Bone marrow (tissue), 2 donors: Measurements from ENCODE around the gene ACAA2.
"Not testable (repeated sequence)": the region's sequence is repeated elsewhere in the genome, so short reads cannot be mapped to it uniquely, and the experiment has no call there.

Experiments
- DNase-seq, 2 donors: peaks; one replicate each; lab custom pipeline; 2025; lab: John Stamatoyannopoulos, UW

Gene ACAA2

DNA sequence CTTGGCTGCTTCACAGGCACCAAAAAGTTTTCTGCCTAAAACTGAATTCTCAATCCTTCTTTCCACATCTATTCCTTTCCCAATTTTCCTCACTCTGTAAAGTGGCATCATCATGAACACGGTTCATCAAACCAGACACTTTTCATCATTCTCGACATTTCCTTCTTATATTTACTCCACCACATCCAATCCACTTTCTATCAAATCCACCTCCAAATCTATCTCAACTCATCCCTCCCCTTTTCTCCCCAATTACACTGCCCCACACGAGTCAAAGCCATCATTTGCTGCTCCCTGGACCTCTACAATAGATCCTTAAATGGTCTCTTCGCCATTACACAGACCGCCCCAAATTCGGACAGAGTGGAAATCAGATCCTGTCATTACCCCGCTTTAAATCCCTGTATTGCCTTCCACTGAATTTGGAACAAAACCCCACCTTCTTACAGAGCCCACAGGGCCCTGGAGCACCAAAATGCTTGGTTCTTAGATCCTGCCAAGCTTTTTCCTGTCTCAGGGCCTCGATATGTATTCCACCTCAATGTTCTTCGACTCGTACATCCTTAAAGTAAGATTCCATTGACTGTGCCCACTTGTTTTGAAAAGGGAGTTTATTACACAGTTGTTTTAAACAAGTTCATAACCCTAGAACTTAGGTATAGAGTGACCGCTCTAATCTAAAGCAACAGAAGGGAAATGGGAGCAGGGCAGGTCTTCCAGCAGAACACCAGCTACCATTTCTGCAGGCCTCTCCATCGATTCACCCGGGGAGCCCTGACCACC lies 856 bp downstream of the ACAA2 start:
- DNase-seq, result no peak

DNA sequence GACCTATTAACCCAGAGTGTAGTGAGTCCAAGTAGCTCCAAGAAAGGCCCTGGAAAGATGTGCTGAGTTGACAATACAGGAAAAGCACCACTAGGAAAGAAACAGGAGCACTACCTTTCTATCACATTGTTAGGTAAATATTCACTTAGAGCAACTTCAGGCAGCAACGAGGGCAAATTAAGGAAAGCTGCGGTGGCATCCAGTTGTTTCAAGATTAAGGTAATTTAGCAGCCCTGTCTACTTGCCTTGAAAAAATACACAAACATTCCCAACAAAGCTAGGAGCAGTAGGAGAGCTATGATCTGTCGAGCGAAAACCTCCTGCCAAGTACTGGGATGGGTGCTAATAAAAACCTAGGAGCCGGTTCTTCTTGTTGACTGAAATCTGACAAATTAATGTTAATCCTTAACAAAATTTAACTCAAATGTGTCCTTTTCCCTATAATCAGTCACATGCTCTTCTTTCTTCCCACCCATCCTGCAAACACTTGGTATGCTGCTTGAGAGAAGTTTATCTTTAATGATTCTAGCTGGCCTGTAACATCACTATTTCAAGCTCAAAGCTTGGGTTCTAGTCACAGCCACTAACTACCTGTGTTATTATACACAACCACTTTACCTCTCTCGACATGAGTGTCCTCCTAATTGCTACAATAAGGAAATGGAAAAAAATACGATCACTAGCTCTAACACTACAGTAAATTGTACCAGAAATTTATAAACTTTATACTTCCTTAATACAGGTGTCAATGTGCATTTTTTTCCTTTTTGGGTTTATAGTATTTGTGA lies 2.0 kb downstream of the ACAA2 start:
- DNase-seq, result no peak

DNA sequence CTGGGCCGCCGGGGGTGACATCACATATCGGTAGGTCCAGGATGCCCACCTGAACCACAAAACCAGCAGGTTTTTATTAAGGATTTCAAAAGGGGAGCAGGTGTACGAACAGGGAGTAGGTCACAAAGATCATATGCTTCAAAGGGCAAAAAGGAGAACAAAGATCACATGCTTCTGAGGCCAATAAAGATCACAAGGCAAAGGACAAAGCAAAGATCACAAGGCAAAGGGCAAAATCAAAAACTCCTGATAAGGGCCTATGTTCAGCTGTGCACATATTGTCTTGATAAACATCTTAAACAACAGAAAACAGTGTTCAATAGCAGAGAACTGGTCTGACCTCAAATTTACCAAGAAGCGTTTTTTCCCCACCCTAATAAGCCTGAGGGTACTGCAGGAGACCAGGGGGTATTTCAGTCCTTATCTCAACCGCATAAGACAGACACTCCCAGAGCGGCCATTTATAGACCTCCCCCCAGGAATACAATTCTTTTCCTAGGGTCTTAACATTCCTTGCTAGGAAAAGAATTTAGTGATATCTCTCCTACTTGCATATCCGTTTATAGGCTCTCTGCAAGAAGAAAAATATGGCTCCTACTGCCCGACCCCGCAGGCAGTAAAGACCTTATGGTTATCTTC lies 4.7 kb downstream of the ACAA2 start:
- not testable (repeated sequence) for DNase-seq

GRCh38 chr18:49804096-49804495 lies 9.2 kb downstream of the ACAA2 start:
- no peak for DNase-seq

DNA sequence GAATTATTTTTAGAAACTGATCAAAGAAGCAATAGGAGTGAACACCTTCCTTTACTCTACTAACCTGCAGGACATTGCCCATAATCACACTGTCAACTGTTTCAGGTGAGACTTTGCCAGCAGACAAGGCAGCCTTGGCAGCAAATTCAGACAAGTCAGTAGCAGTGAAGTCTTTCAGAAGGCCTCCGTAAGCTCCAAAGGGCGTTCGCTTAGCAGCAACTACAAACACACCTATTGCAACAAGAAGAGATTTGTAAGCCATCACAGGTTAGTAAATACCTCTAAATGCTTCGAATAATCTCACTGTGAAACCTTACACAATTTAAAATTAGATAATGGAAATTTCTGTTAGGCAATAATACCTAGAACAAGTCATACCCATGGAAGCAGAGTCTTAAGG lies 10.7 kb downstream of the ACAA2 start:
- DNase-seq, result no peak

DNA sequence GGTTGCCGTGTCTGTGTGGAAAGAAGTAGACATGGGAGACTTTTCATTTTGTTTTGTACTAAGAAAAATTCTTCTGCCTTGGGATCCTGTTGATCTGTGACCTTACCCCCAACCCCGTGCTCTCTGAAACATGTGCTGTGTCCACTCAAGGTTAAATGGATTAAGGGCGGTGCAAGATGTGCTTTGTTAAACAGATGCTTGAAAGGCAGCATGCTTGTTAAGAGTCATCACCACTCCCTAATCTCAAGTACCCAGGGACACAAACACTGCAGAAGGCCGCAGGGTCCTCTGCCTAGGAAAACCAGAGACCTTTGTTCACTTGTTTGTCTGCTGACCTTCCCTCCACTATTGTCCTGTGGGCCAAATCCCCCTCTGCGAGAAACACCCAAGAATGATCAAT lies 12.8 kb downstream of the ACAA2 start:
- DNase-seq, result not testable (repeated sequence)

DNA sequence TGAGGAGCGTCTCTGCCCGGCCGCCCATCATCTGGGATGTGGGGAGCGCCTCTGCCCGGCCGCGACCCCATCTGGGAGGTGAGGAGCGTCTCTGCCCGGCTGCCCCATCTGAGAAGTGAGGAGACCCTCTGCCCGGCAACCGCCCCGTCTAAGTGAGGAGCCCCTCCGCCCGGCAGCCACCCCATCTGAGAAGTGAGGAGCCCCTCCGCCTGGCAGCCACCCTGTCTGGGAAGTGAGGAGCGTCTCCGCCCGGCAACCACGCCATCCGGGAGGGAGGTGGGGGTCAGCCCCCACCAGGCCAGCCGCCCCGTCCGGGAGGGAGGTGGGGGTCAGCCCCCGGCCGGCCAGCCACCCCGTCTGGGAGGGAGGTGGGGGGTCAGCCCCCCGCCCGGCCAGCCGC lies 13.5 kb downstream of the ACAA2 start:
- not testable (repeated sequence) for DNase-seq

- DNase-seq, result no peak
Observed at GRCh38 chr18:49798001-49798400, 15.3 kb downstream of the ACAA2 start.

DNA sequence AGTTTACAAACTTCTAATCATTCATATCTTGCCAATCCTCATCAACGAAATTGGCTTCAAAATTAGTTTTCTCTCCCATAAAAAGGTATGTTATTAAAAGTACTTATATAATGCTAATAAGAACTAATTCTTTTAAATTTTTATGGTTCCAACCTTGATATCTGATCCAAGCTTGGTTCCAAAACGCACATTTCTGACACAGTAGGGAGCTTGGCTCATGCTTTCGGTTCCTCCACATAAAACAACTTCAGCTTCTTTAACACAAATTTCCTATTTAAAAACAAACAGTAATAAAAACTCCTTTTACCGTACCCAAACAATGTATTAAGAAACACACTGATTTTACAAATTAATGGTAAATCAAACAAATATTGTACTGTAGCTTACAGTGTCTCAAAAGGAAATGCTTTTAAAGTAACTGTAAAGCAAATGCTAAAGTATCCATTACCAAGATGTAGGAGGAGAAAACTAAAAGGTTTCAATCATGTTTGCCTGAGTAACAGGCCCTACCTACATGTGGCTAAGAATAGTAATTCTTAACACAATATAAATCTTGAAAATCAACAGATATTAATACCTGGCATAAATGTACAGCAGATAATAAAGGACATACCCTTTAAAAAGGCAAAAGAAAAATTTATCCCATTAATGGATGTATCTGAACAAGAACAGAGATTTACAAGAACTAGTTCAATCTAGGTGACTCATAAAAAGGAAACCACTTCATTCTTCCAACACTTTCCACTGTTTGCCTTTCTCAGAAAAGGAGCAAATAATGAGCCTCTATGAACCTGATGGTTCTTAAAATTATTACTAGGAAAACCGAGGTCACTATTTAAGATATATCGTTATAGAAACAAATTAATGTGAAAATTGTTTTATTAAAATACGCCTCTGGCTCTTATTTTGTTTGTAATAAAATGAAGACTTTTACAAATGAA lies 17.5 kb downstream of the ACAA2 start:
- DNase-seq, result no peak

DNA sequence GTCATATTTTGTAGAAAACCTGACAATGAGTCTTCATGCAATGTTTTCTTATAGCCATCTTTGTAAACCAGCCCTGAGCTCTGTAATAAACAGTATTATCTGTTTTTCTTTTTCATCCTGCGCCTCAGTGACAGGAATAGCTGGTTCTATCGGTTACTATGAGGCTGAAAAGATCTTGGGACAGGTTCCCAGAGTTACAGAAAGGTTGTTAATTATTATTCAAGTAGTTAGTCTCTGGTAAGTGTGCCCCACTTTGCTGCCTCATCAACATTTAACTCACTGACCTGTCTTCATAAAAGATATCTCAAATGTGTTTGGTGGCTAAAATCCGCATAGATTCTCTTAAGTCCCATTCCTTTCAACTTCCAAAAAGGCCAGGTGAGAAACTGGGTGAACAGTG lies 18.6 kb downstream of the ACAA2 start:
- no peak for DNase-seq

DNA sequence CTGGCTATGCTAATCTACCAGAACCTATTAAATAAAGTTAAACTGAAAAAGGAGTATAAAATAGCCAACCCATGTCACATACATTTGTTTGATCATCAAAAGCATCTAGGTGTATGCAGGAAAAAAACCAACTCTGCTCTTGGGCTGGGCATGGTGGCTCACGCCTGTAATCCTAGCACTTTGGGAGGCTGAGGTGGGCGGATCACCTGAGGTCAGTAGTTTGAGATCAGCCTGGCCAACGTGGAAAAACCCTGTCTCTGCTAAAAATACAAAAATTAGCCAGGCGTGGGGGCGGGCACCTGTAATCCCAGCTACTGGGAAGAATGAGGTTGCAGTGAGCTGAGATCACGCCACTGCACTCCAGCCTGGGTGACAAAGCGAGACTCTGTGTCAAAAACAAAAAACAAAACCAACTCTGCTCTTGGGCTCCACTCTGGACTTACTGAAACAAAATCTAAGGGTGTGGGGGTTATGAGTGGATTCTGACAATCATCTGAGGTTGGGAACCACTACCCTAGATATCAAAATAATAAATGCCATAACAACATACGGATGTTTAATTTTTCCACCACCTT lies 23.7 kb downstream of the ACAA2 start:
- not testable (repeated sequence) for DNase-seq

- no peak for DNase-seq
Observed at GRCh38 chr18:49788327-49788898, 24.9 kb downstream of the ACAA2 start.

DNA sequence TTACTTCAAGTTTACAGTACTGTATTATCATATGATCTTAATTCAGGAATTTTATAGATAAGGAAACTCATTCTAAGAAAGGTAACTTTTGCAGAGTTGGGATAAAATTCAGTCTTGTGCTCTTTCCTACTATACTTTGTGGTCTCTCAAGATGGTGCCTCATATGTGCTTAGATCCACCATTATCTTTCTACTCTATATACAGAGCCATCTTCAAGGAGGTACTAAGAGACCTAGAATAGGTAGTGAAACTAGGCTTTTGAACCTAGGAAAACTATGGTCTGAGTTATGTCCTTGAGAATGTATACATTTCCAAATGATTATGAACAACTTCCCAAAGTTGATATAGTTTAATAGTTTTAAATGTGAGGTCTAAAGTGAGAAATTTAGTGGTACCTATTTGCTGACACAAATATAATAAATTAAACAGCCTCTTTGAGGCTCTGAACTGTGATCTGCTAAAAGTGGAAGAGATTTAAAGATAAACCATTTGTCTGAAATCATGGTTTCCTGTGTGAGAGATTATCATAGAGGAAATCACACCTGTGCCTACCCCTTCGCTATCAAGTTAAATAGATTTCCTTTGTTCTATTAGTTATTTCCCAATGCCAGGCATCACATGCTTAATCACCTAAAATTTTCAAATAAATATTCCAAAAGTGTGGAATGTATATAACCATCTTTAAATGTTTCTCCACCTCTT lies 27.2 kb downstream of the ACAA2 start:
- no peak for DNase-seq

GRCh38 chr18:49784427-49785185 lies 28.7 kb downstream of the ACAA2 start:
- no peak for DNase-seq

- not testable (repeated sequence) for DNase-seq
Observed at GRCh38 chr18:49783631-49784030, 29.7 kb downstream of the ACAA2 start.

GRCh38 chr18:49778826-49779465 lies 34.4 kb downstream of the ACAA2 start:
- DNase-seq, result no peak

- DNase-seq, result no peak
Observed at GRCh38 chr18:49769047-49769728, 44.1 kb downstream of the ACAA2 start.

DNA sequence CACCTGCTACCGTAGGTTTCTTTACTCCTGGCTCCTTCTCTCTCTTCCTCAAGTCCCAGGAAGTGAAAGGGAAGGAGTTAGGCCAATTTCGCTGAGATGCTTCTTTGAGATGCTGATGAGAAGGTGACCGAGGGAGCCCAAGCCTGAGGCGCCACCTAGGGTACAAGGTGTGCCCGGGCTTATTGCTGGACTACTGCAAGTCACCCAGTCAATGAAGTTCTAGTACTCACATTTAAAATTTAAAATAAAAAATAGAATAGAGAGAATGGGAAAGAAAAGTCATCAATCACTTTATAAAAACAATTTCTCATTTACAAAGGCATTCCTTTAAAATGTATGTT lies 45.3 kb downstream of the ACAA2 start:
- no peak for DNase-seq
